Naive thymus-derived CD4-positive, alpha-beta T cell (primary cell): ENCODE data around the gene DPP10. TPM values are rescaled to one million over a fixed set of nuclear protein-coding genes. Genes with fewer than 3 reads are reported as not detected.

Experiments used
- ATAC-seq: fragments of 150-1000 bp; cut with Tn5 transposase; 2 replicates; pipeline ENCODE4 v1.10.0; 2021; ENCODE audit warnings: mild to moderate bottlenecking, moderate library complexity
- CTCF ChIA-PET: fragments of 350-600 bp; sonication (Branson Sonifier 250); formaldehyde crosslinking; loops from one replicate; lab custom pipeline; 2021; ENCODE audit warnings: antibody characterized with exemption; lab: Charles Lee
- POLR2A ChIA-PET: fragments of 350-600 bp; sonication (Branson Sonifier 250); formaldehyde crosslinking; loops from one replicate; lab custom pipeline; 2021; ENCODE audit warnings: antibody characterized with exemption, inconsistent platforms; lab: Charles Lee
- DNase-seq, 9 donors: peaks; one replicate each; pipeline versions ENCODE4 v3.0.0 to v3.0.0-alpha.2; 2020 to 2022; ENCODE audit warnings: mixed read lengths in 1 of 9
- H3K27ac ChIP-seq: one replicate; pipeline ENCODE4 v1.7.0; 2013; ENCODE audit warnings: mild to moderate bottlenecking, low read depth, low read length, moderate library complexity
- H3K27me3 ChIP-seq, 2 donors: one replicate each; pipeline ENCODE4 v1.7.0; 2013; ENCODE audit warnings: low read length in 2 of 2, mild to moderate bottlenecking in 2 of 2, moderate library complexity in 2 of 2; ENCODE audit not compliant: control insufficient read depth in 2 of 2, insufficient read depth in 2 of 2
- H3K36me3 ChIP-seq, 3 experiments: 1 replicate in 2 of 3; 2 replicates in 1 of 3; pipeline ENCODE4 v1.7.0; 2013; ENCODE audit warnings: low read length in 3 of 3, mild to moderate bottlenecking in 3 of 3, moderate library complexity in 1 of 3; ENCODE audit not compliant: insufficient read depth in 3 of 3, control insufficient read depth in 2 of 3
- H3K4me1 ChIP-seq, 2 donors: one replicate each; pipeline ENCODE4 v1.7.0; 2013; ENCODE audit warnings: low read length in 2 of 2, mild to moderate bottlenecking in 2 of 2, moderate library complexity in 1 of 2; ENCODE audit not compliant: control insufficient read depth in 2 of 2, insufficient read depth in 2 of 2
- H3K4me3 ChIP-seq: 2 replicates; pipeline ENCODE4 v1.7.0; 2013; ENCODE audit warnings: mild to moderate bottlenecking, low read length
- H3K9me3 ChIP-seq, 3 experiments: 1 replicate in 2 of 3; 2 replicates in 1 of 3; pipeline ENCODE4 v1.7.0; 2013; ENCODE audit warnings: low read length in 3 of 3; ENCODE audit not compliant: control insufficient read depth in 2 of 3
- H3K27ac Mint-ChIP-seq, 9 donors: one replicate each; pipeline ENCODE4 v1.8.0; 2020 to 2022; ENCODE audit warnings: mixed read lengths in 9 of 9, mild to moderate bottlenecking in 8 of 9, moderate library complexity in 5 of 9, inconsistent platforms in 2 of 9
- H3K27me3 Mint-ChIP-seq, 5 donors: one replicate each; pipeline ENCODE4 v1.8.0; 2021 to 2022; ENCODE audit warnings: mixed read lengths in 5 of 5, mild to moderate bottlenecking in 1 of 5
- H3K36me3 Mint-ChIP-seq, 5 donors: one replicate each; pipeline ENCODE4 v1.8.0; 2020 to 2022; ENCODE audit warnings: mixed read lengths in 5 of 5, mild to moderate bottlenecking in 3 of 5, inconsistent platforms in 1 of 5
- H3K4me1 Mint-ChIP-seq, 7 donors: one replicate each; pipeline ENCODE4 v1.8.0; 2020 to 2022; ENCODE audit warnings: mixed read lengths in 7 of 7, mild to moderate bottlenecking in 3 of 7, inconsistent platforms in 1 of 7
- H3K4me3 Mint-ChIP-seq, 10 donors: one replicate each; pipeline ENCODE4 v1.8.0; 2020 to 2022; ENCODE audit warnings: mild to moderate bottlenecking in 10 of 10, mixed read lengths in 10 of 10, moderate library complexity in 6 of 10, inconsistent platforms in 2 of 10
- H3K9me3 Mint-ChIP-seq, 11 donors: one replicate each; pipeline ENCODE4 v1.8.0; 2020 to 2022; ENCODE audit warnings: mixed read lengths in 11 of 11, mild to moderate bottlenecking in 4 of 11, inconsistent platforms in 1 of 11, moderate library complexity in 1 of 11
- intact Hi-C, 2 donors: fragments of 100-400 bp; cut with micrococcal nuclease; formaldehyde crosslinking; loops; one replicate each; pipeline ENCODE4 v1.15.1; 2023
- polyA plus RNA-seq, 2 donors: library from polyadenylated mRNA; unstranded; fragments of 300-500 nt; fragmentation: Illumina TruSeq; gene quantifications; one replicate each; pipeline ENCODE4 v1.2.3, GENCODE V29; 2021
- total RNA-seq, 6 experiments: library from RNA in 5 of 6; stranded (reverse) in 5 of 6; gene quantifications; 1 replicate in 5 of 6; 2 replicates in 1 of 6; pipeline ENCODE4 v1.2.3 and lab custom pipeline; 2021 to 2026

Gene DPP10
- total and polyA plus RNA-seq, 7 experiments from 2014 or later: not detected

- ChIA-PET CTCF (no interaction called here), POLR2A (no interaction called here)
- no peaks in the 10 kb centered on the region for H3K9me3 ChIP-seq
- H3K27ac ChIP-seq: no peak overlapping the region
- H3K36me3 ChIP-seq: no peaks in the 10 kb centered on the region
- H3K4me1 ChIP-seq: no peaks in the 10 kb centered on the region
- no peak overlapping the region for H3K4me3 ChIP-seq
- Mint-ChIP-seq H3K9me3 (peaks cover 0 to 17% (median 3%) of the 10 kb centered on the region in 11 donors), H3K27ac (no peak overlapping the region), H3K4me1 (no peaks in the 10 kb centered on the region), H3K27me3 (no peaks in the 10 kb centered on the region), H3K36me3 (no peaks in the 10 kb centered on the region), H3K4me3 (no peak overlapping the region)
- ATAC-seq (no peak), DNase-seq (no peak)
- intact Hi-C loops: no loop called here
- no peaks in the 10 kb centered on the region for H3K27me3 ChIP-seq
Observed at GRCh38 chr2:115606350-115606749, 1163.9 kb downstream of the DPP10 start.

- Mint-ChIP-seq H3K4me3 (no peak overlapping the region), H3K27me3 (no peaks in the 10 kb centered on the region), H3K9me3 (peaks cover 0 to 25% (median 6%) of the 10 kb centered on the region in 11 donors), H3K27ac (no peak overlapping the region), H3K4me1 (no peaks in the 10 kb centered on the region), H3K36me3 (no peaks in the 10 kb centered on the region)
- no peaks in the 10 kb centered on the region for H3K36me3 ChIP-seq
- ATAC-seq (no peak), DNase-seq (no peak)
- intact Hi-C loops: no loop called here
- no peak overlapping the region for H3K4me3 ChIP-seq
- no peak overlapping the region for H3K27ac ChIP-seq
- ChIA-PET CTCF (no interaction called here), POLR2A (no interaction called here)
- no peaks in the 10 kb centered on the region for H3K9me3 ChIP-seq
- no peaks in the 10 kb centered on the region for H3K4me1 ChIP-seq
- no peaks in the 10 kb centered on the region for H3K27me3 ChIP-seq
Observed at GRCh38 chr2:115609978-115610377, 1167.5 kb downstream of the DPP10 start.

GRCh38 chr2:115610888-115611287 is 1168.4 kb downstream of the DPP10 start:
- Histone ChIP-seq H3K36me3 (no peaks in the 10 kb centered on the region), H3K9me3 (no peaks in the 10 kb centered on the region), H3K27ac (no peak overlapping the region), H3K4me1 (no peaks in the 10 kb centered on the region), H3K4me3 (no peak overlapping the region), H3K27me3 (no peaks in the 10 kb centered on the region)
- no peak for DNase-seq
- ChIA-PET POLR2A (no interaction called here), CTCF (no interaction called here)
- intact Hi-C loops: no loop called here
- Mint-ChIP-seq H3K27me3 (no peaks in the 10 kb centered on the region), H3K4me3 (no peak overlapping the region), H3K9me3 (peaks cover 0 to 25% (median 6%) of the 10 kb centered on the region in 11 donors), H3K27ac (no peak overlapping the region), H3K4me1 (no peaks in the 10 kb centered on the region), H3K36me3 (no peaks in the 10 kb centered on the region)
- ATAC-seq: no peak

- H3K9me3 ChIP-seq: no peaks in the 10 kb centered on the region
- no peaks in the 10 kb centered on the region for H3K27me3 Mint-ChIP-seq
- DNase-seq (no peak), ATAC-seq (no peak)
- intact Hi-C loops: no loop called here
- no peaks in the 10 kb centered on the region for H3K4me1 Mint-ChIP-seq
- ChIA-PET POLR2A (no interaction called here), CTCF (no interaction called here)
- H3K27ac ChIP-seq: no peak overlapping the region
- no peaks in the 10 kb centered on the region for H3K27me3 ChIP-seq
- peaks cover 0 to 11% (median 6%) of the 10 kb centered on the region in 11 donors for H3K9me3 Mint-ChIP-seq
- H3K27ac Mint-ChIP-seq: peak overlapping the region in 1 of 9 donors; percentile 6
- no peak overlapping the region for H3K4me3 Mint-ChIP-seq
- no peaks in the 10 kb centered on the region for H3K4me1 ChIP-seq
- H3K36me3 Mint-ChIP-seq: no peaks in the 10 kb centered on the region
- H3K36me3 ChIP-seq: no peaks in the 10 kb centered on the region
- H3K4me3 ChIP-seq: no peak overlapping the region
Observed at GRCh38 chr2:115624332-115624731, 1181.9 kb downstream of the DPP10 start.

- Histone ChIP-seq H3K27ac (no peak overlapping the region), H3K9me3 (no peaks in the 10 kb centered on the region), H3K4me1 (no peaks in the 10 kb centered on the region), H3K27me3 (no peaks in the 10 kb centered on the region), H3K36me3 (no peaks in the 10 kb centered on the region), H3K4me3 (no peak overlapping the region)
- Mint-ChIP-seq H3K4me1 (no peaks in the 10 kb centered on the region), H3K36me3 (no peaks in the 10 kb centered on the region), H3K27me3 (no peaks in the 10 kb centered on the region), H3K27ac (no peak overlapping the region), H3K4me3 (no peak overlapping the region), H3K9me3 (peaks cover 6 to 40% (median 17%) of the 10 kb centered on the region in 11 donors)
- ATAC-seq: no peak
- ChIA-PET POLR2A (no interaction called here), CTCF (no interaction called here)
- intact Hi-C loops: no loop called here
- no peak for DNase-seq
Observed at GRCh38 chr2:115634578-115634977, 1192.1 kb downstream of the DPP10 start.

- Histone ChIP-seq H3K27me3 (no peaks in the 10 kb centered on the region), H3K4me1 (no peaks in the 10 kb centered on the region), H3K36me3 (no peaks in the 10 kb centered on the region), H3K27ac (no peak overlapping the region), H3K9me3 (no peaks in the 10 kb centered on the region), H3K4me3 (no peak overlapping the region)
- Mint-ChIP-seq H3K27ac (no peak overlapping the region), H3K4me3 (no peak overlapping the region), H3K4me1 (no peaks in the 10 kb centered on the region), H3K36me3 (no peaks in the 10 kb centered on the region), H3K9me3 (peaks cover 0 to 35% (median 17%) of the 10 kb centered on the region in 11 donors), H3K27me3 (no peaks in the 10 kb centered on the region)
- ChIA-PET POLR2A (no interaction called here), CTCF (no interaction called here)
- ATAC-seq: no peak
- DNase-seq: no peak
- intact Hi-C loops: no loop called here
Observed at GRCh38 chr2:115635430-115635829, 1193.0 kb downstream of the DPP10 start.

- H3K9me3 ChIP-seq: no peaks in the 10 kb centered on the region
- Mint-ChIP-seq H3K36me3 (no peaks in the 10 kb centered on the region), H3K4me1 (no peaks in the 10 kb centered on the region), H3K4me3 (no peak overlapping the region), H3K27me3 (no peaks in the 10 kb centered on the region), H3K9me3 (peaks cover 0 to 26% (median 6%) of the 10 kb centered on the region in 11 donors), H3K27ac (no peak overlapping the region)
- H3K27ac ChIP-seq: no peak overlapping the region
- no peaks in the 10 kb centered on the region for H3K27me3 ChIP-seq
- CTCF ChIA-PET: no interaction called here
- no peaks in the 10 kb centered on the region for H3K4me1 ChIP-seq
- no peaks in the 10 kb centered on the region for H3K36me3 ChIP-seq
- POLR2A ChIA-PET: no interaction called here
- intact Hi-C loops: no loop called here
- ATAC-seq: no peak
- DNase-seq: no peak
- H3K4me3 ChIP-seq: no peak overlapping the region
Observed at GRCh38 chr2:115649731-115650130, 1207.3 kb downstream of the DPP10 start.
